ENCODE data around the gene ZAP70.
"Not testable (repeated sequence)": the region's sequence is repeated elsewhere in the genome, so short reads cannot be mapped to it uniquely, and the experiment has no call there.

ZAP70 gene

DNA sequence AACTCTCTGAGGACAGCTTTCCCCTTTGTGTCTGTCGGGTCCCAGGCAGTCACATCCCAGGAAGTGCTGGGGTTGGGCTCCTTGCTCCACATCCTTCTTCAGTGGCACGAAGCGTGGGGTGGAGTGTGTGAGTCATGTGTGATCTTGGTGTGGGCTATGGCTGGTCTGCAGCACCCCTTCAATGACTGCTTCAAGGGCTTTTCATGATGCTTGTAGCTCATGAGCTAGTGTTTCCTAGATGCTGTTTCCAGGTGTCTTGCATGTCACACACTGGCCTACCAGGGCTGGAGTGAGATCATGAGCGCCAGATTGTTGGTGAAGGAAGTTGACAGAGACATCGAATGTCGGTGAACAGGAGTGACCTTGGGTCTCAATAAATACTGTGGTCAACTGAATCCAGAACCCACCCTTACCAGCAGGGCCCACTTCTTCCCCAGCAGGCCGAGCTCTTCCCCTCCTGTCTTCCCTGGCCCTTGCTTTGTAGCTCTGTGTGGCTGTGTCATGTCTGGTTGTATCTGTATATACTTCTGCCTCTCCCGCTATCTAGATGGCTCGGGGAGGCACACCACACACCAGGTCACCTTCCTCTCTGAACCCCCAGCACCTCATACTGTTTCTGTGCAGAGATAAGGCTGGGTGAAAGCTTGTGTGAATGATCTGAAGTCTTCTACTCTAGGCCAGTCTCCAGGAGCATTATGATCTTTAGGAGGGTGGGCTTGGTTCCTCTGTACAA, 40.0 kb upstream of the ZAP70 start:
- TF ChIP-seq, protein P1, sequence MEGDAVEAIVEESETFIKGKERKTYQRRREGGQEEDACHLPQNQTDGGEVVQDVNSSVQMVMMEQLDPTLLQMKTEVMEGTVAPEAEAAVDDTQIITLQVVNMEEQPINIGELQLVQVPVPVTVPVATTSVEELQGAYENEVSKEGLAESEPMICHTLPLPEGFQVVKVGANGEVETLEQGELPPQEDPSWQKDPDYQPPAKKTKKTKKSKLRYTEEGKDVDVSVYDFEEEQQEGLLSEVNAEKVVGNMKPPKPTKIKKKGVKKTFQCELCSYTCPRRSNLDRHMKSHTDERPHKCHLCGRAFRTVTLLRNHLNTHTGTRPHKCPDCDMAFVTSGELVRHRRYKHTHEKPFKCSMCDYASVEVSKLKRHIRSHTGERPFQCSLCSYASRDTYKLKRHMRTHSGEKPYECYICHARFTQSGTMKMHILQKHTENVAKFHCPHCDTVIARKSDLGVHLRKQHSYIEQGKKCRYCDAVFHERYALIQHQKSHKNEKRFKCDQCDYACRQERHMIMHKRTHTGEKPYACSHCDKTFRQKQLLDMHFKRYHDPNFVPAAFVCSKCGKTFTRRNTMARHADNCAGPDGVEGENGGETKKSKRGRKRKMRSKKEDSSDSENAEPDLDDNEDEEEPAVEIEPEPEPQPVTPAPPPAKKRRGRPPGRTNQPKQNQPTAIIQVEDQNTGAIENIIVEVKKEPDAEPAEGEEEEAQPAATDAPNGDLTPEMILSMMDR (IDR thresholded peaks at IDR 0.05): no peak
- TF ChIP-seq ZFX (IDR thresholded peaks at IDR 0.05; ENCODE audit: borderline replicate concordance): no peak
- H3K27ac ChIP-seq: no peak overlapping the region

DNA sequence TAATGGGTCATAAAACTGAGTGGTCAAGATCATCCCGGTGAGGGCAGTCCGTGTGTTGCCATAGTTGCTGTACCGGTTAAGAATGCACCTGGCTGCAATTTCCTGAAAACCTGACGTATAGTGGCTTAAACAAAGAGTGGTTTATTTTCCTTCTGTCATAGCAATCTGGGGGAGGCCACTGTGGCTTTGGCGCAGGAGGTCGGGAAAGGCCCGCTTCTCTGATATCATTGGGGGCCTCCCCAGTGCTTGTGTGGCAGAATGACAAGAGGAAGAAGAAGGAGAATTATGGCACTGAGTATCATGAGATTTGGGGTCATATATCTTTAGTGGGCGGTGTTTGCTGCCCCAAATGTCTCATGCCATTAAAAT, 39.5 kb upstream of the ZAP70 start:
- H3K27ac ChIP-seq: no peak overlapping the region
- TF ChIP-seq ZFX (IDR thresholded peaks at IDR 0.05; ENCODE audit: borderline replicate concordance): no peak
- TF ChIP-seq, protein P1 (IDR thresholded peaks at IDR 0.05): no peak

DNA sequence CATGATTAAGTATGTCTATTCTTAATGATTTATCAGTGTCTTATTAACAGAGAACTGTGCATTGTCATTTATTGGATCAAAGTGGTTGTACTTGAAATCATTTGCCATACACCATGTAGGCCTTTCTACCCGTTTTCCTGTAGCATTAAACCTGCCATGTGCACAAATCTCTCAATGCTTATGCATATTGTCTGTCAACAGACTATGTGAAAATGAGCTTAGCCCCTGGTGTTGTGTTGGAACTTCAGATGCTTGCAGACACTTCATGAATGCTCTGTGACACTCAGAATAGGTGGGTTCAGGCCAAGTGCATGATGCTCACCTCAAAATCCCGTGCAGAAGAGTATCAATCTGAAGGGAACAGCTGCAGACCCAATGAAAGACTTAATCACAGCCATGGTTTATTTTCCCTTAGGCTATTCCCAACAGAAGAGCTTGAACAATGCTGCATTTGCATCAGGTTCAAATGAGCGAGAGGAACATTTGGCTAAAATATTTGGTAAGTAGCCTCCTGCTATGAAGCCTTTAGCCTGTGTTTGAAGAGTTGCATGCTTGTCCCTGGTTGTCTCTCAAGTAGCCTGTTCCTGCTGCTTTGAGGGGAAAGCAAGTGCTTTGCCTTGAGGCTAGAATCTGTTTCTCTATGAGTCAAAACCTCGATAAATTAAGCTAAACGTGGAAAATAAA, 37.8 kb upstream of the ZAP70 start:
- TF ChIP-seq, protein P1 (IDR thresholded peaks at IDR 0.05): no peak
- TF ChIP-seq ZFX (IDR thresholded peaks at IDR 0.05; ENCODE audit: borderline replicate concordance): no peak
- H3K27ac ChIP-seq: no peak overlapping the region

DNA sequence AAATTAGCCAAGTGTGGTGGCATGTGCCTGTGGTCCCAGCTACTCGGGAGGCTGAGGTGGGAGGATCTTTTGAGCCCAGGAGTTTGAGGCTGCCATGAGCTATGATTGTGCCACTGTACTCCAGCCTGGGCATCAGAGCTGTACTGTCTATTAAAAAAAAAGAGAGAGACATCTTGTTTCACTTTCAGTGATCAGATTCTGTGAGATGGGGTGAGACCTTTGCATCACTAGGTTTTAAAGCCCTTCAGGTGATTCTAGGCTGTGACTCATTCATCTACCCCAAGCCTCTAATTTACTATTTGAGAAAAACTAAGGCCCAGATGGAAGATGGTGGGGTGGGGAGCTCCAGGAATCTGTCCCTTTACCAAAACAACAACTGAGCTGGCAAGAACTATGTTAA, 36.8 kb upstream of the ZAP70 start:
- no peak overlapping the region for H3K27ac ChIP-seq
- TF ChIP-seq, protein P1 (IDR thresholded peaks at IDR 0.05): no peak
- TF ChIP-seq ZFX (IDR thresholded peaks at IDR 0.05; ENCODE audit: borderline replicate concordance): no peak

DNA sequence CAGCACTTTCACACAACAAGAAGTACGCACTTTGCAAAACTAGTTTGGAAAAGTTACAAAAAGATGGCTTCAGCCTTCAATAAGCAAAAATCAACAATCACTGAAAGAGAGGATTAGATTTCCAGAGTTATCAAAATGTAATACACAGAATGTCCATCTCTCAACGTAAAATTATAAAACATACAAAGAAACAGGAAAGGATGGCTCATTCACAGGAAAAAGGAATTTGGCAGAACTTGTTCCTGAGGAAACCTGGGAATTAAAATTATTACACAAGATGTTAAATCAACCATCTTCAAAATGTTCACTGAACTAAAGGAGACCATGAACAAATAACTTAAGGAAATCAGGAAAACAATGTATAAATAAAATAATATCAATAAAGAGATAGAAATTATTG, 35.9 kb upstream of the ZAP70 start:
- H3K27ac ChIP-seq: no peak overlapping the region
- TF ChIP-seq, protein P1 (IDR thresholded peaks at IDR 0.05): no peak
- TF ChIP-seq ZFX (IDR thresholded peaks at IDR 0.05; ENCODE audit: borderline replicate concordance): no peak

DNA sequence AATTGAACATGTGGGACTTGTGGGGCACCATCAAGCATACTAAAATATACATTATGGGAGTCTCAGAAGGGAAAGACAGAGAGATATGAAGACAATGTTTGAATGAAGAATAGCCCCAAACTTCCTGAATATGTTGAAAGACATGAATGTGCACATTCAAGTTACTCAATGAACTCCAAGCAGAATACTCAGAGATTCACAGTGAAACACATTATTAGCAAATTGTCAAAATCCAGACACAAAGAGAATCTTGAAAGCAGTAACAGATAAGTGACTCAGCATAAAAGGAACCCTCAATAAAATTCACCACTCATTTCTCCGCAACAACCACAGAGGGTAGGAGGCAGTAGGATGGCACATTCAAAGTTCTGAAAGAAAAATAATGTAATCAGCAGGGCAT, 35.1 kb upstream of the ZAP70 start:
- no peak overlapping the region for H3K27ac ChIP-seq
- TF ChIP-seq ZFX (IDR thresholded peaks at IDR 0.05; ENCODE audit: borderline replicate concordance): no peak

DNA sequence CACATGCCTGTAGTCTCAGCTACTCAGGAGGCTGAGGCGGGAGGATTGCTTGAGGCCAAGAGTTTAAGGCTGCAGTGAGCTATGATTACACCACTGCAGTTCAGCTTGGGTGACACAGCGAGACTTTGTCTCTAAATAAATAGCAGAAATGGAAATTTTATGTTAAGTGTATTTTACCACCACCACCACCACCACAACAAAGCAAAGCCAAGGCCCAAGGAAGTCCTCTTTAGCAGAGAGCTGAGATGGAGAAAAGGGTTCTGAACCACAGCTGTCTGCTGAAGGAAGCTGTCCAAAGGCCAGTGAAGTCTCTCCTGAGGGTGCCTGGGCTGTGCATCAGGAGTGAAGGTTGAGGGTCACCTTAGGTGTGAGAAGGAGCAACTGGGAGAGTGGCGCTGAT, 26.1 kb upstream of the ZAP70 start:
- H3K27ac ChIP-seq: not testable (repeated sequence)

DNA sequence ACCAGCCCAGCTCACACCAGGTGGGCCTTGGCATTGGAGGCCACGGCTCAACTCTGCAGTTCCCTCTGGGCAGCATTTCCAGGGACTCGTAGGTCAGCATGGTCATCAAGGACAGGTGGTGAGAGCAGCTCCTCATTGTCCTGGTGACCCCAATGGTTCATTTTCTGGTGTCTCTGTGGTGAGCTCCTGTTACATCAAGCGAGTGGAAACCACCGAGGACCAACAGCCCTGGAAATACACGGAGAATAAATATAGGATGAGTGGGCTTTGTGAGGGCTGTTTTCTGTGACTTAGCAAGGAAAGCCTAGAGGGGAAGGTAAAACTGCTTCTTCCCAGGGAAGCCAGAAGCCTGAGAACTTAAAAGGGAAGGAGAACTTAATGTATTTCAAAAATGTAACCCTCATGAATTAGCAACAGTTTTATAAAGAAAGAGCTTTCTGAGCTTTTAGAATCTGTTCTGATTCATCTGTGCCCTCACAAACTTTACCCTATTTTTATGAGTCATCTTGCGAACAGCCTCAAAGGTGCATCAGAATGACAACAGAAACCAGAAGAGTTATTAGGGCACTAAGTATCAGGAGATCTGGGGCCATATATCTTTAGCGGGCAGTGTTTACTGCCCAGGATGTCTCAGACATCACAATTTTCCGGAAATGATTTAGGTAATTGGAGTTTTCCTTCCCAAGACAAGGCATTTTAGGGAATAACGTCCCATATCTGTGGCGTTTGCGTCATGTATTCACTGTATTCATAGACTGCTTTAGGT, 25.1 kb upstream of the ZAP70 start:
- TF ChIP-seq, protein P1 (IDR thresholded peaks at IDR 0.05): no peak
- no peak for TF ChIP-seq ZFX (IDR thresholded peaks at IDR 0.05; ENCODE audit: borderline replicate concordance)
- no peak overlapping the region for H3K27ac ChIP-seq

Measured in 22Rv1 (cell line).